GM06990 (cell line): Measurements from ENCODE around the gene PLCB4.

Source experiments
- DNase-seq: peaks from one replicate; pipeline ENCODE4 v3.0.0-alpha.2; 2011; ENCODE audit not compliant: insufficient read length; ENCODE audit errors: extremely low read depth
- H3K27me3 ChIP-seq: replicated peaks from 2 replicates; pipeline ENCODE4 v1.6.0; 2011; ENCODE audit warnings: low read length; ENCODE audit not compliant: control insufficient read depth, insufficient read depth
- H3K36me3 ChIP-seq: 2 replicates; pipeline ENCODE4 v1.5.1; 2011; ENCODE audit warnings: low read length; ENCODE audit not compliant: control insufficient read depth, insufficient read depth
- H3K4me3 ChIP-seq: replicated peaks from 2 replicates; pipeline ENCODE4 v1.5.1; 2011; ENCODE audit warnings: low read depth, mild to moderate bottlenecking, control low read depth, low read length
- TF ChIP-seq, protein P1 (sequence below): IDR thresholded peaks from 2 replicates; pipeline ENCODE4 v1.5.1; 2011; ENCODE audit warnings: low read length, control low read depth, mild to moderate bottlenecking, inconsistent platforms; ENCODE audit not compliant: insufficient read depth, poor library complexity, severe bottlenecking

PLCB4 gene

DNA sequence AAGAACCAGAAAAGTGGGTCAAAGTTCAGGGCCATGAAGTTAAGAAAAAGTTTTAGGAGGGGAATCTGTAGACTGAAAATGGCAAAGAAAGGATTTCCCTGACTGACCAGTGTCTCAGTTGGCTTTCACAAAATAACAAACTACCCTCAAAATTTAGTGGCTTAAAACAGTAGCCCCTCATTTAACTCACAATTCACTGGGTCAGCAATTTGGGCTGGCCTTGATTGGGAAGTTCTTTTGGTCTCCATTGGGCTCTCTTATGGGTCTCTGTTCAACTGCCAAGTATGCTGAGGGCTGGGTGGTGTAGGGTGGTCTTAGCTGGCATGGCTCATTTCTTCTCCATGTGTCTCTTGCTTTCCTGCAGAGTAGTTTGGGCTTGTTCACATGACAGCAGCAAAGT is 161.5 kb downstream of the PLCB4 start:
- Histone ChIP-seq H3K27me3 (no peaks in the 10 kb centered on the region), H3K4me3 (no peak overlapping the region)
- TF ChIP-seq, protein P1, sequence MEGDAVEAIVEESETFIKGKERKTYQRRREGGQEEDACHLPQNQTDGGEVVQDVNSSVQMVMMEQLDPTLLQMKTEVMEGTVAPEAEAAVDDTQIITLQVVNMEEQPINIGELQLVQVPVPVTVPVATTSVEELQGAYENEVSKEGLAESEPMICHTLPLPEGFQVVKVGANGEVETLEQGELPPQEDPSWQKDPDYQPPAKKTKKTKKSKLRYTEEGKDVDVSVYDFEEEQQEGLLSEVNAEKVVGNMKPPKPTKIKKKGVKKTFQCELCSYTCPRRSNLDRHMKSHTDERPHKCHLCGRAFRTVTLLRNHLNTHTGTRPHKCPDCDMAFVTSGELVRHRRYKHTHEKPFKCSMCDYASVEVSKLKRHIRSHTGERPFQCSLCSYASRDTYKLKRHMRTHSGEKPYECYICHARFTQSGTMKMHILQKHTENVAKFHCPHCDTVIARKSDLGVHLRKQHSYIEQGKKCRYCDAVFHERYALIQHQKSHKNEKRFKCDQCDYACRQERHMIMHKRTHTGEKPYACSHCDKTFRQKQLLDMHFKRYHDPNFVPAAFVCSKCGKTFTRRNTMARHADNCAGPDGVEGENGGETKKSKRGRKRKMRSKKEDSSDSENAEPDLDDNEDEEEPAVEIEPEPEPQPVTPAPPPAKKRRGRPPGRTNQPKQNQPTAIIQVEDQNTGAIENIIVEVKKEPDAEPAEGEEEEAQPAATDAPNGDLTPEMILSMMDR, result no peak

DNA sequence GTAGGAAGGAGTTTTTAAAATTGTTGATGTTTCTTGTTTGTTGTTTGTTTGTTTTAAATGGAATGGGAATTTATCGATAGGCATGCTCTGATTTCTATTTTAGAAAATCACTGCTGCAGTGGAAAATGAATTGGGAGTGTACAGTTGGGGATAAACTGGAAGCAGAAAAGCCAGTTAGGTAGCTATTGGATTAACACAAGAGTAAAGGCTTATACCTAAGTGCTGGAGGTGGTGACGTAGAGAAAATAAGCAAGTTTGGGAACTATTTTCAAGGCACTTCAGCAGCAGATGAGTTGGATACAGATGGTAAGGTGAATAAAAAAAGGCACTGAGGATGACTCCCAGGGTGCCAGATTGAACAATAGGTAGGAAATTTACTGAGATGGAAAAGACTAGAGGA is 164.9 kb downstream of the PLCB4 start:
- H3K4me3 ChIP-seq, result no peak overlapping the region
- no peaks in the 10 kb centered on the region for H3K36me3 ChIP-seq
- H3K27me3 ChIP-seq, result no peaks in the 10 kb centered on the region
- TF ChIP-seq, protein P1, result no peak
- DNase-seq, result no peak

More for the DNA sequence above, 161.5 kb downstream of the PLCB4 start:
- DNase-seq, result no peak
- no peaks in the 10 kb centered on the region for H3K36me3 ChIP-seq

DNA sequence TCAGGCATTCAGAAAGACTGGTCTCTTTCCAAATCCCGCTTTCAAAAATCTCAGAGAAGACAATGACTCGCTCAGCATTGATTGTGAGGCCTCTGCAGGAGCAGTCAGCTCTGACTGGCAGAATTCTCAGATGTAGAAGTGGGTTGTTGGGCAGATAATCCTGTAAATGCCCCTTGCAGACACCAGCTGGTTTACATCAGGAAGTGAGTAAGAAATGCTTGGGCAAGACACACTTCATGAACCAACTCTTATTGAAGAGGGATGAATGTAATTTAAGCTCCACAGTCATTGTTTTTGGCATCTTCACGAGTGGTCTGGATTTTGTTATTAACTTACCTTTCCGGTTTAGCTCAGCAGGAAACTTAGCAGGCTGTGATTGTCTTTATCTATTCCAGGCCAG is 166.6 kb downstream of the PLCB4 start:
- TF ChIP-seq, protein P1, result no peak
- DNase-seq, result no peak
- H3K4me3 ChIP-seq, result no peak overlapping the region
- H3K36me3 ChIP-seq, result no peaks in the 10 kb centered on the region
- no peaks in the 10 kb centered on the region for H3K27me3 ChIP-seq

DNA sequence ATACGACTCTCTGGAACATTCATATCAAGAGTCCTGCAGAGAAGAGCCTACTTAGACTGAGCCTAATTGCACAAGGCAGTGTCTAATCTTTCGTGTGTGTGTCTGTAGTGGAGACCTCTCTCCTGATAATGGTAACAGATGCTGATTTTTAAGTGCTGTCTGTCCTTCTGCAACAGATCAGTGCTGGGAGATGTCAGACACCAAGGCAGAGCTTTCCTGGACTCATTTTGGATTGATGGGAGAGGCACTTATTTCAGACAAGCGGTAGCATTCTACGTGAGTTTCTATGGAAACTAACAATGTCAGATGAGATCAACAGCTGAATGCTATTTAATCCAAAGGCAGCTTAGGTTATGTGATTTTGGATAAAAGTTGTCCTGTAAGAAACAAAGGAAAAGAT is 167.6 kb downstream of the PLCB4 start:
- TF ChIP-seq, protein P1, result no peak
- Histone ChIP-seq H3K36me3 (no peaks in the 10 kb centered on the region), H3K4me3 (no peak overlapping the region), H3K27me3 (no peaks in the 10 kb centered on the region)
- no peak for DNase-seq

DNA sequence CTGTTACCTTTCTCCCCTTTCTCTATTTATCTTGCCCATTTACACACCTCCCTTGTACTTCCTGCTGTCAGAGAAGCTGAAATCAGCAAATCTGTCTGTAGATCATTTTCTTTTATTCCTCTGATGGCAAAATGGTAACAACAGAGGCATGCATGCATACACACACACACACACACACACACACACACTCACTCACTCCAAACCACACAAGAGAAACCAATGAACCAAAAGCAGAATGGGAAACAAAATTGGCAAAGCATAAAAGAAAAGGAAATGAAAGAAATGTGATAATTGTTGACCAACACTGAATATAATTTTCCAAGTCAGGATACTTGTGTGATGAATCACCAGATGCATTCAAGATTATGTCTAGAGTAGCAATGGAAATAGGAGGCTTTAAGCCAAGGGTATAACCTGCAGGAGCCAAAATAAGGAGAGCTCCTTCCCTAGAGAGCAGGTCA is 172.4 kb downstream of the PLCB4 start:
- H3K36me3 ChIP-seq, result no peaks in the 10 kb centered on the region
- no peaks in the 10 kb centered on the region for H3K27me3 ChIP-seq
- no peak overlapping the region for H3K4me3 ChIP-seq
- TF ChIP-seq, protein P1, result no peak
- no peak for DNase-seq
